Measurements from ENCODE around the gene U2AF1L4.

DNA sequence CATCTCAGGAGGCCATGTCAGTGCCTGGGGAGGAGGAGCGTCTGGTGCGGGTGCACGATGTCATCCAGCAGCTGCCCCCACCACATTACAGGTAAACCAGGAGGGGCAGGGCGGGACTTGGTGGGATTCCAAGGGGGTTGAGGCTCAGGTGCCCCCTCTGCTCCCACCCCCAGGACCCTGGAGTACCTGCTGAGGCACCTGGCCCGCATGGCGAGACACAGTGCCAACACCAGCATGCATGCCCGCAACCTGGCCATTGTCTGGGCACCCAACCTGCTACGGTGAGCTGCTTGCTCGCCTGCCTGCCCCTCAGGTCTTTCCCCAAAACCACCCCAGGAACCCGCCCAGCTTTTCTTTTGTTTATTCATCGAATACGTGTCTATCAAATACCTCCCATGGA lies 37.4 kb upstream of the U2AF1L4 start:
- TF ChIP-seq, protein P1, sequence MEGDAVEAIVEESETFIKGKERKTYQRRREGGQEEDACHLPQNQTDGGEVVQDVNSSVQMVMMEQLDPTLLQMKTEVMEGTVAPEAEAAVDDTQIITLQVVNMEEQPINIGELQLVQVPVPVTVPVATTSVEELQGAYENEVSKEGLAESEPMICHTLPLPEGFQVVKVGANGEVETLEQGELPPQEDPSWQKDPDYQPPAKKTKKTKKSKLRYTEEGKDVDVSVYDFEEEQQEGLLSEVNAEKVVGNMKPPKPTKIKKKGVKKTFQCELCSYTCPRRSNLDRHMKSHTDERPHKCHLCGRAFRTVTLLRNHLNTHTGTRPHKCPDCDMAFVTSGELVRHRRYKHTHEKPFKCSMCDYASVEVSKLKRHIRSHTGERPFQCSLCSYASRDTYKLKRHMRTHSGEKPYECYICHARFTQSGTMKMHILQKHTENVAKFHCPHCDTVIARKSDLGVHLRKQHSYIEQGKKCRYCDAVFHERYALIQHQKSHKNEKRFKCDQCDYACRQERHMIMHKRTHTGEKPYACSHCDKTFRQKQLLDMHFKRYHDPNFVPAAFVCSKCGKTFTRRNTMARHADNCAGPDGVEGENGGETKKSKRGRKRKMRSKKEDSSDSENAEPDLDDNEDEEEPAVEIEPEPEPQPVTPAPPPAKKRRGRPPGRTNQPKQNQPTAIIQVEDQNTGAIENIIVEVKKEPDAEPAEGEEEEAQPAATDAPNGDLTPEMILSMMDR (IDR thresholded peaks at IDR 0.05) = no peak
- TF ChIP-seq POLR2AphosphoS5 (IDR thresholded peaks at IDR 0.05; ENCODE audit: insufficient read depth in 1 of 2, low read depth in 1 of 2) (no peak), POLR2A (IDR thresholded peaks at IDR 0.05) (no peak)
